Measurements from ENCODE around the gene GNAL.

The GNAL gene

GRCh38 chr18:11811009-11811408 lies 121.9 kb downstream of the GNAL start:
- Histone ChIP-seq H3K27me3 (ENCODE audit: insufficient read depth, low read depth) (no peaks in the 10 kb centered on the region), H3K4me3 (IDR thresholded peaks at IDR 0.05; ENCODE audit: insufficient read depth, low read depth, low read length) (no peak overlapping the region), H3K4me1 (ENCODE audit: low read depth, poor library complexity, severe bottlenecking) (peaks cover 6% of the 10 kb centered on the region), H3K27ac (no peak overlapping the region), H3K4me2 (no peak overlapping the region), H3K36me3 (ENCODE audit: insufficient read depth) (no peaks in the 10 kb centered on the region), H4K20me1 (ENCODE audit: insufficient read depth) (no peaks in the 10 kb centered on the region), H3K79me2 (ENCODE audit: insufficient read depth, low read depth) (no peaks in the 10 kb centered on the region), H2AFZ (ENCODE audit: low read depth) (no peak overlapping the region), H3K9ac (no peak overlapping the region)
- no peak for TF ChIP-seq CTCF (conservative IDR thresholded peaks at IDR 0.05; ENCODE audit: low read depth, low read length)

- Histone ChIP-seq H2AFZ (ENCODE audit: low read depth) (no peak overlapping the region), H3K27ac (no peak overlapping the region), H3K9ac (no peak overlapping the region), H3K79me2 (ENCODE audit: insufficient read depth, low read depth) (no peaks in the 10 kb centered on the region), H3K4me1 (ENCODE audit: low read depth, poor library complexity, severe bottlenecking) (no peaks in the 10 kb centered on the region), H4K20me1 (ENCODE audit: insufficient read depth) (no peaks in the 10 kb centered on the region), H3K4me2 (no peak overlapping the region), H3K27me3 (ENCODE audit: insufficient read depth, low read depth) (no peaks in the 10 kb centered on the region), H3K36me3 (ENCODE audit: insufficient read depth) (no peaks in the 10 kb centered on the region), H3K4me3 (IDR thresholded peaks at IDR 0.05; ENCODE audit: insufficient read depth, low read depth, low read length) (no peak overlapping the region)
- TF ChIP-seq CTCF (conservative IDR thresholded peaks at IDR 0.05; ENCODE audit: low read depth, low read length), result no peak
These were observed 128.2 kb downstream of the GNAL start for GRCh38 chr18:11817229-11817628.

GRCh38 chr18:11818486-11819203 lies 129.6 kb downstream of the GNAL start:
- Histone ChIP-seq H3K4me2 (no peak overlapping the region), H3K4me3 (IDR thresholded peaks at IDR 0.05; ENCODE audit: insufficient read depth, low read depth, low read length) (no peak overlapping the region), H2AFZ (ENCODE audit: low read depth) (no peak overlapping the region), H4K20me1 (ENCODE audit: insufficient read depth) (no peaks in the 10 kb centered on the region), H3K27me3 (ENCODE audit: insufficient read depth, low read depth) (no peaks in the 10 kb centered on the region), H3K79me2 (ENCODE audit: insufficient read depth, low read depth) (no peaks in the 10 kb centered on the region), H3K9ac (no peak overlapping the region), H3K36me3 (ENCODE audit: insufficient read depth) (no peaks in the 10 kb centered on the region), H3K4me1 (ENCODE audit: low read depth, poor library complexity, severe bottlenecking) (no peaks in the 10 kb centered on the region), H3K27ac (no peak overlapping the region)
- no peak for TF ChIP-seq CTCF (conservative IDR thresholded peaks at IDR 0.05; ENCODE audit: low read depth, low read length)

GRCh38 chr18:11819938-11820337 lies 130.9 kb downstream of the GNAL start:
- H3K79me2 ChIP-seq (ENCODE audit: insufficient read depth, low read depth), result no peaks in the 10 kb centered on the region
- H3K9ac ChIP-seq, result no peak overlapping the region
- no peak overlapping the region for H3K27ac ChIP-seq
- no peaks in the 10 kb centered on the region for H3K36me3 ChIP-seq (ENCODE audit: insufficient read depth)
- no peak overlapping the region for H3K4me2 ChIP-seq
- H3K4me3 ChIP-seq (IDR thresholded peaks at IDR 0.05; ENCODE audit: insufficient read depth, low read depth, low read length), result no peak overlapping the region
- no peaks in the 10 kb centered on the region for H3K27me3 ChIP-seq (ENCODE audit: insufficient read depth, low read depth)
- H4K20me1 ChIP-seq (ENCODE audit: insufficient read depth), result no peaks in the 10 kb centered on the region
- H2AFZ ChIP-seq (ENCODE audit: low read depth), result no peak overlapping the region
- no peaks in the 10 kb centered on the region for H3K4me1 ChIP-seq (ENCODE audit: low read depth, poor library complexity, severe bottlenecking)
- no peak for TF ChIP-seq CTCF (conservative IDR thresholded peaks at IDR 0.05; ENCODE audit: low read depth, low read length)
